GM19463 (cell line): Measurements from ENCODE around the gene TUBA4A.
"Not testable (repeated sequence)": the region's sequence is repeated elsewhere in the genome, so short reads cannot be mapped to it uniquely, and the experiment has no call there.

Experiments
- ATAC-seq: cut with Tn5 transposase; IDR thresholded peaks from one replicate; pipeline ENCODE4 v1.9.1; 2021; ENCODE audit warnings: mild to moderate bottlenecking, moderate library complexity; ENCODE audit not compliant: unreplicated experiment

The TUBA4A gene

GRCh38 chr2:219287116-219287440, 33.4 kb upstream of the TUBA4A start:
- ATAC-seq = not testable (repeated sequence)

- no peak for ATAC-seq
Measured at GRCh38 chr2:219286436-219287115, 32.9 kb upstream of the TUBA4A start.

- no peak for ATAC-seq
Measured at GRCh38 chr2:219285894-219286425, 32.2 kb upstream of the TUBA4A start.

GRCh38 chr2:219285373-219285735, 31.6 kb upstream of the TUBA4A start:
- no peak for ATAC-seq

GRCh38 chr2:219284501-219285372, 31.0 kb upstream of the TUBA4A start:
- ATAC-seq = no peak

- ATAC-seq = no peak
Measured at GRCh38 chr2:219282943-219283581, 29.3 kb upstream of the TUBA4A start.

- ATAC-seq = no peak
Measured at GRCh38 chr2:219282375-219282774, 28.7 kb upstream of the TUBA4A start.

GRCh38 chr2:219281588-219281987, 27.9 kb upstream of the TUBA4A start:
- no peak for ATAC-seq

GRCh38 chr2:219280651-219281050, 26.9 kb upstream of the TUBA4A start:
- no peak for ATAC-seq

- no peak for ATAC-seq
Measured at GRCh38 chr2:219279916-219280516, 26.3 kb upstream of the TUBA4A start.

- peak; percentile 80 for ATAC-seq
Measured at GRCh38 chr2:219279151-219279915, 25.6 kb upstream of the TUBA4A start, which contains the start of gene DNAJB2. Gene DNAJB2, plus strand, starts transcription at chr2:219279366. Its CDS starts 468 bp downstream, at chr2:219279834.

- no peak for ATAC-seq
Measured at GRCh38 chr2:219278655-219279150, 25.0 kb upstream of the TUBA4A start.

- no peak for ATAC-seq
Measured at GRCh38 chr2:219277703-219278654, 24.3 kb upstream of the TUBA4A start.

GRCh38 chr2:219274361-219274921, 20.7 kb upstream of the TUBA4A start:
- ATAC-seq = no peak

GRCh38 chr2:219273937-219274336, 20.2 kb upstream of the TUBA4A start:
- no peak for ATAC-seq

- ATAC-seq = no peak
Measured at GRCh38 chr2:219272995-219273394, 19.3 kb upstream of the TUBA4A start.

- ATAC-seq = no peak
Measured at GRCh38 chr2:219272356-219272755, 18.6 kb upstream of the TUBA4A start.

GRCh38 chr2:219271021-219271420, 17.3 kb upstream of the TUBA4A start:
- no peak for ATAC-seq

- ATAC-seq = no peak
Measured at GRCh38 chr2:219270055-219270372, 16.3 kb upstream of the TUBA4A start.
